ENCODE results near the gene STUM. TPM values are rescaled to one million over a fixed set of nuclear protein-coding genes. Genes with fewer than 3 reads are reported as not detected.
"Not testable (repeated sequence)": the region's sequence is repeated elsewhere in the genome, so short reads cannot be mapped to it uniquely, and the experiment has no call there.

Gene STUM
- polyA plus RNA-seq, 4 donors: 0.70 to 2.3 (median 1.4) TPM

DNA sequence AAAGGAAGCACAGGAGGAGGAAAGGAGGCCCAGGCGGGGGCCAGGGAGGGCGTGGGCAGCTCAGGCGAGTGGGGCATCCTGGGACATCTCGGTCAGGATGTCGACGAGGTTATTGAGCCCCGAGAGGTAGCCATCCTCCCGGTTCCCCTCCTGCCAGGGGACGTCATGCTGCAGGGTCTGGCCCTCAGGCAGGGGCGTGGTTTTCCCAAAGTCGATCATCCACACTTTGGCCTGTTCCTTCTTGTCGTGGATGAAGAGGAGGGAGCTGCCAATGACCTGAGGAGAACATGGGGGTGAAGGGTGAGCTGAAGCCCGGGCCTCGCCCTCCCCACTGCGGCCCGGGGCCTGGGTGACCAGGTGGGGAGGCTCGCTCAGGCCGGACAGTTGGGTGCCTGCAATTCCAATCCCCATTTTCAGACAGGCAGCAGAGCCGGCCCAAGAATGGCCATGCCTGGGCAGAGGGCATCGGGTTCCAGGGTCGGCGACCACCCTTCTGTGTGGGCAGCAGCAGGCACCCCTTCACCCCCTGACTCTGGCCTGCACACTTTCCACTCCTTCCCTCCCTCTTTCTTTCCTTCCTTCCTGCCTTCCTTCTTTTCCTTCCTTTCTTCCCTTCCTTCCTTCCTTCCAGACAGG is 86.2 kb downstream of the STUM start:
- no peak for DNase-seq (ENCODE audit: low read depth in 4 of 4, low spot score in 3 of 4)

DNA sequence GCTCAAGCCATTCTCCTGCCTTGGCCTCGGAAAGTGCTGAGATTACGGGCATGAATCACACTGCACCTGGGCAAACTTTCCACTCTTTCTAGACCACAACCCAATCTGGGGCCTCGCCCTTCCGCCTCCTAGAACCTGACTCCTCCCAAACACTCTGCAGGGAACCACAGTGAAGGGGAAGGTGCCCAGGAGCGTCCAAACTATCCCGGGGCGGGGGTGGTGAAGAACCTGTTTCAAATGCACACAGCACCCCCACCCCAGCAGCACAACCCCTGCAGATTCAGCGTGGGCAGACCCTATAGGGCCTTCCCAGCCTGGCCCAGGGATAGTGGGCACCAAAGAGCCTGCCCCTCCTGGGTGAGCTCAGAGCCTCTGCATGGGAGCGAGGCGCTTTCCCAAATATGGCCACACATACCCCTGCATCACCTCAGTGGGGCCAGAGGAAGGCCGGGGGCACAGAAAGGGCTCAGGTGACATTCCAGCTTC is 86.9 kb downstream of the STUM start:
- DNase-seq (ENCODE audit: low read depth in 4 of 4, low spot score in 3 of 4): no peak

DNA sequence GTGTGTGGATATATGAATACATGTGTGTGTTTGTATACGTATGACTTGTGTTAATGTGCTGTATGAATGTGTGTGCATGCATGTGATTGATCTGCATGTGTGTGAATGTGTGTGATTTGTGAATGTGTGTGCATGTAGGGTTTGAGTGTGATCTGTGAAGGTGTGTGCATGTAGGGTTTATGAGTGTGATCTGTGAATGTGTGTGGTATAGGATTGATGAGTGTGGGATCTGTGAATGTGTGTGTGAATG is 88.2 kb downstream of the STUM start:
- no peak for DNase-seq (ENCODE audit: low read depth in 4 of 4, low spot score in 3 of 4)

DNA sequence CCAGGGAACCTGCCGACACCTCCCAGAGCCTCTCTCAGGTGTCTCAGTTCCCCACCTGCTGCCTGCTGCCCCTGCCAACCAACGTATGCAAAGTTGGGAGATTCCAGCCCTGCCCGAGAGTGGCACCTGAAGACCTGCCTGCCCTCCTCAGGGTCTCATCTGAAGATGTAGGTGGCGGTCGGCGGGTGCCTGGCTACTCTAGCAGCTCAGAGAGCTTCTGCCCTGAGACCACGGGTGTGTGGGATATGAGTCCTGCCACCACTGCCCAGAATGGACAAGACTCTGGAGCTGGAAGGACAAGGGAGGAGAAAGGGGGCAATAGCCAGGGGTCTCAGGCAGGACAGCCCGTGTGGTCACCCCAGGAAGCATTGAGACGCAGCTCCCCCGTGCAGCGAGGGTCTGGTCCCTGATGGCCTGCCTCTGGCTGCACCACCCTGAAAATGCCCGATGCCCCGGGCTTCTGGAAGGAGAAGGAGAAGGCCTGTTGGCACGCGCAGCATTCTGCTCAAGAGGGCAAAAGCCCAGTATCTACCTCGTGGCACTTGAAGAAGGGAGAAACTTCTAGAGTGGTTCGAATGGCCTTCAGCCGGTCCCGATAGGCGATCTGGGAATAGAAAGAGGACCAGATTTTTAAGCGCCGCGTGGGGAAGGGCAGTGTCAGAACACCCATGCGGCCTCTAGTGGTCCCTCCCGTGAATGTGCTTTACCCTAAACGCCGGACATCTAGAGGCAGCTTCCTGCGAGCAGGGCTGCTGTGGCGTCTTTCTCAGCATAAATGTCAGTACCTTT is 88.8 kb downstream of the STUM start:
- DNase-seq (ENCODE audit: low read depth in 4 of 4, low spot score in 3 of 4): no peak

DNA sequence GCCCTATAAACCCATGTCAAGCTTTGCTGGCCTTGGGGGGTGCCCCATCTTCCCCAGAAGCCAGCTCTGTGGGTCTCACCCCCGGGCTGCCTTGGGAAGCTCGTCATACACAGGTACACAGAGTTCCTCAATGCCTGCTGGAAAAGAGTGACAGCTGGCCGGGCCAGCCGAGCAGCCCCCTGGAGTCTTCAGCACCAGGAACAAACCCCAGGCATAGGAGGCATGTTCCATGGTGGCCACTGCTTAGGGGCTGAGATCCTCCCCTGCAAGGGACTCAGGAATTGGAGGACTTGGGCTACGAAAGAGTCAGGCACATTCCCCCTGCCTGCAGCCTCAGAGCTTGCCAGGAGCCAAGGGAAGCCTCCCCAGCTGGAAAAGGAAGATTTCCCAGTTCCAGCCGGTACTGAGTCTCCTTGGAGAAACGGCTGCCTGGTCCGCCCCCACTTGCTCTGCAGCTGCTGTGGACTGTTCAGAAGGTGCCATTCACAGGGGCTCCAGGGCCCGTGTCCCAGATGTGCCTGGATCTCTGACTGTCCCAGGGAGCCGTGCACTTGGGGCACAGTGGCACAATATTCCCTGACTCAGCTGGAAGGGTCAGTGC is 89.5 kb downstream of the STUM start:
- DNase-seq (ENCODE audit: low read depth in 4 of 4, low spot score in 3 of 4): no peak

DNA sequence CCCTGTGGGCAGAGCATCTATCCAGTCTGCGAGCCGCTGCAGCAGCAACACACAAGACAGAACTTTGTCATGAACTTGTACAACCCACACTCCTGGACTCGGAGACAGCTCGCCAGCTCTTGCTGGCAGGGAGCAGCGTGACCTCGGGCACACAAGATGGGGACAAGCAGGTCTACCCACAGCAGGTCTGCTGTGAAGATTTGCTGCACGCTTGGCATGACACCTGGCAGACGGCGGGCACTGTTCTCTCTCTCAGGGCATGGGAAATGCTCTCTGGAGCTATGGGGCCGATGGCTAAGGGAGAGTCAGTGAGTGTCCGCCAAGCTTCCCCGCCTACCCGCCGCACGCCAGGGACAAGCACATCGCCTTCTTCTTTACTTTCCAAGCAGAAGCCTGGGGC is 90.0 kb downstream of the STUM start:
- no peak for DNase-seq (ENCODE audit: low read depth in 4 of 4, low spot score in 3 of 4)

DNA sequence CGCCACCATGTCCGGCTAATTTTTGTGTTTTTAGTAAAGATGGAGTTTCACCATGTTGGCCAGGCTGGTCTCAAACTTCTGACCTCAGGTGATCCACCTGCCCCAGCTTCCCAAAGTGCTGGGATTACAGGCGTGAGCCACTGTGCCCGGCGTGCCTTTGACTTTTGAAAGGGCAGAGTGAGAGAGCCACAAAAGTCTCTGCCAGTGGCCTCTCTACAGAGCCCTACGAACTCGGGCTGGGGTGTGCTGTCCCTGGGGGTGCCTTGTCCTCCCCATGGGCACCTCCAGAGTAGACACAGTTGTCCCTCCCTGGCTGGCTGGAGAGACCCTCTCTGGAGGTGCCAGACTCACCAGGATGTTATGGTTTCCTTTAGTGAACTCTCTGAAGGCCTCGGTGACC is 90.6 kb downstream of the STUM start:
- DNase-seq (ENCODE audit: low read depth in 4 of 4, low spot score in 3 of 4): not testable (repeated sequence)

DNA sequence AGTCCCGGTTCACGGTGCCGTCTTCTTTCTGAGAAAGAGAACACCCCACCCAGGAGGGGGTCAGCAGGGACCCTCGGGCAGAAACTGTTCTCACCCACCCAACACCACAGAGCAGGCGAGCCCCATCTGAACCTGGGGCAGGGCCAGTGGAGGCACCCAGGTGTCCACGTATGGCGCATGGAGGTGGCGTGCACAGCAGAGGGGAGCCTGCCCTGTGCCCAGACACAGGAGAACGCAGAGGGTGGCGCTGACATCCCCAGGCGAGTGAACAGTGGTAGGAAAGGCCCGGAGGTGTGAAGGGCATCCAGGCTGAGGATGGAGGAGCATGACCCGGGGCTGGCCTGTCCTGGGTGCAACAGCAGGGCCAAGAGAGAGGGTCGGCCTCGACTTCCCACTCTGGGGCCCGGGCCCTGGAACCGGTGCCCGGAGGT is 91.1 kb downstream of the STUM start:
- no peak for DNase-seq (ENCODE audit: low read depth in 4 of 4, low spot score in 3 of 4)

DNA sequence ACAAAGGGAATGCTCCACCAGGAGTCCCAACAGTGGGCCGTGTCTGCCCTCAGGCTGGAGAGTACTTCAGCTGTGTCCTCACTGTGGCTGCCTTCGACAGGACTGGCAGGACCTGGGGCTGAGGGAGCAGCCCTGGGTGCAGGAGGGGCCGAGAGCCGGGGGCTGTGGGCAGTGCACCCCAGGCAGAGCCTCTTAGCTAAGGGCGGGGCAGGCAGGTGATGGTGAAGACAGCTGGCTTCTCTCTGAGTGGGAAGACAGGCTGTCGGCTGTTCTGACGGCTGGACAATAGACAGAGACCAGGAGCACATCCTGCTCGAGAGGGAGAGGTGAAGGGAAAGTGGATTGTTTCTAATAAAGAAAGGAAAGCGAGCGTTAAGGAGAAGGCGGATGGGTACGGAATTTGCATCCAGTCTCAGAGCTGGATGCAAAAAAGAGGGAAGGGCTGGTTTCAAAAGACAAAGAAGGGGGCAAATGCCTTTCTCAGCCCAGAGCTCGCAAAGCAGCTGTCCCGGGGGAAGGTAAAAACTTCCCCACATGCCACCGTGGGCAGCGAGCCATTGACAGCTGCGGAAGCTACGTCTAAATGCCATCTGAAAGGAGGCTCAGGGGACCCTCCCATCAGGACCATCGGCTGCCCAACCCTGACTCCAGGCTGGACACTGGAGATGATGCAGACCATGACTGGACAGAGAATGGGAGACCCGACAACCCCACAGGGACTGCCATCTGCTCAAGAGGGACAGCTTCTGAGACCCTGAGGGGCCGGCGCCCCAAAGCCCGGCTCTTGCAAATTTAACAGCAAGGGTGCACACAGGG is 92.0 kb downstream of the STUM start:
- DNase-seq (ENCODE audit: low read depth in 4 of 4, low spot score in 3 of 4): no peak

DNA sequence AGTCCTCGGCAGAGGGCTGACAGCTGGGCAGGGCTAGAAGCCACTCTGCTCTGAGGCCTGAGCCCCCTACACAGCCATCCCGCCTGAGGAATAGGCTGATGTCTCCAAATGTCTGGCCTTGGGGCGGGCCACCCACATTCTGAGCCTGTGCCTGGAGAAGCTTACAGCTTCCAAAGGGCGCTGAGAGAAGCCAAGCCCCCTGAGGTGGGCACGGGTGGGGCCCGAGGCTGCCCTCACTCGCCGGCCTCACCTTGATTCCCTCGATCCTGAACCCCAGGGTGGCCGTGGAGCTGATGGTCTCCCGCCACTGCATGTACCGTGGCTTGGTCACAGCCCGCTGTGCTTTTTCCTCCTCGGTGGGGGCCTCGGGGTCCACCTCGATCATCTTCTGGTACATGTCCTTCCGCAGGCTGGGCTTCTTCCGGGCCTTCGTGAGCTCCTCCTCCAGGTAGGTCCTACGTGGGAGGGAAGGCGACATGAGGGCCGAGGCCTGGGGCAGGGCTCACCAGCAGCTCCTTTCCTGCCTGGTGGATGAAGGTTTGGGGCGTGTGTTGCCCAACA is 93.2 kb downstream of the STUM start:
- DNase-seq (ENCODE audit: low read depth in 4 of 4, low spot score in 3 of 4): no peak

DNA sequence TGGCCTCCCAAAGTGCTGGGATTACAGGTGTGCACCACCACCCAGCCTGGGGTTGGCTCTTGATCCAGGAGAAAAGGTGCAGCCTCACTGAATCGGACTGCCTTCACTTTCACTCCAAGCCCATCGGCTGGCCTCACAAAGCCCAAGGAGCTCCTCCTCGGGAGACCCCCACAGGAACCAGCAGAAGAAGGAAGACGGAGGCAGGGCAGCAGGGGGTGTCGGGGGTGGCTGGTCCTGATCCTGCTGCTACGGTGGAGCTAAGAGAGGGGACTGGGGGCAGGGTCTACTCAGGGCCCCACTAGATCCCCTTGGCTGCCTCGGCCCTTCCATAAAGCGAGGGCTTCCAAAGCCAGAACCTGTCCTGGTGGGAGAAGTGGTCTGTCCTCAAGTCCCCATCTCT is 93.9 kb downstream of the STUM start:
- no peak for DNase-seq (ENCODE audit: low read depth in 4 of 4, low spot score in 3 of 4)

DNA sequence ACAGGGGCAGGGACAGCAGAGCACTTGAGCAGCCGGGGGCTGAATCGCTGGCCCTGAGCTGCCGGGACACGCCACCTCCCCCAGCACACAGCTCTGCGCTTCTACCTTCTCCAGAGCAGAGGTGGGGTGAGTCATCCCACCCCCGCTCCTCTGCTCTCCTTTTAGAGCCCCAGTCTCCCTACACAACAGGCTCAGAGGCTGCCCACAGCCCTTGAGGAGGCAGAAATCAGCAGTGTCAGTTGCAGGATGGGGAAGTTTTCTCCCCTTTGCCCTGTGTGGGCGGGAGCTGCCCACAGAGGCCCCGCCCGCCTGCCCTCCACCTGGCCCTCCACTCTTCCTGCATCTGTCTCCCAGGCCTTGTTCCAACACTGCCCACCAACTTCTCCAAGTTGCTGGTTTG is 94.6 kb downstream of the STUM start:
- no peak for DNase-seq (ENCODE audit: low read depth in 4 of 4, low spot score in 3 of 4)

DNA sequence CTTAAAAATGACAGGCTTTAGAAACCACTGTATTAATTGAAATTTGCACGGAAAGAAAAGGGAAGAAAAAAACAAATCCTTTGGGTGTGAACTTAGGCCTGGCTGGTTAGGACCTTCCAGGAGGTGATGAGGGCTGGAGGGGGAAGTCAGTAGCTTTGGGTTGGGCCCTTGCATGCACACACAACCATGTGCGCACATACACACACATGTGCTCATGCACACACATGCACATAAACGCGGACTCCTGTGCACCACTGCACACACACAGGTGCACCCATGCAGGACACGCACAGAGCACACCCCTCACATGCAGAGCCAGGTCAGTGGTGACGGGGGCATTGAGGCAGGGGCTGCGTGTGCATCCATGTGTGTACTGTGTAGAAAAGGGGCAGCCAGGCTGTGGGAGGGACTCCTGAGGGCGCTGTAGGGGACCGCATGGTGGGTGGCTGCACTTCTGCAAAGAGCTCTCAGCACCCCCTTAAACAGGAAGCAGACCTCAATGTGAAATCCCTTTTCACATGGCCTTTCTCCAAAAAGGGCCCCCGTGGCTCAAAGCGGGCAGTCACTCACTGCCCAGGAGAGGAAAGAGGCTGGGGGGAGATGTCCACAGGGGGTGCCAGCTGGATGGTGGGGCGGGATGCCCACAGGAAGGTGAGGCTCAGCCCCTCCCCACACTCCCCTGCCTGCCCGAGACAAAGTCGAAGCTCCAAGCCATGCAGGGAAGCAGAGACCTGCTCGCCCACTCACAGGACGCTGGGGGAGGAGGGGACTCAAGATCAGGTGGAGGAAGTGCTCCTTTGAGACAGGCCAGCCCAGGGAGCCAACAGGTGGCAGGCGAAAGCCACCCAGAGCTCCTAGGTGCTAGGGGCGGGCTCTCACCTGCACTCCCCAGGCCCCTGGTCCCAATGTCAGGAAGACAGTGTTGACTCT is 95.3 kb downstream of the STUM start:
- no peak for DNase-seq (ENCODE audit: low read depth in 4 of 4, low spot score in 3 of 4)

DNA sequence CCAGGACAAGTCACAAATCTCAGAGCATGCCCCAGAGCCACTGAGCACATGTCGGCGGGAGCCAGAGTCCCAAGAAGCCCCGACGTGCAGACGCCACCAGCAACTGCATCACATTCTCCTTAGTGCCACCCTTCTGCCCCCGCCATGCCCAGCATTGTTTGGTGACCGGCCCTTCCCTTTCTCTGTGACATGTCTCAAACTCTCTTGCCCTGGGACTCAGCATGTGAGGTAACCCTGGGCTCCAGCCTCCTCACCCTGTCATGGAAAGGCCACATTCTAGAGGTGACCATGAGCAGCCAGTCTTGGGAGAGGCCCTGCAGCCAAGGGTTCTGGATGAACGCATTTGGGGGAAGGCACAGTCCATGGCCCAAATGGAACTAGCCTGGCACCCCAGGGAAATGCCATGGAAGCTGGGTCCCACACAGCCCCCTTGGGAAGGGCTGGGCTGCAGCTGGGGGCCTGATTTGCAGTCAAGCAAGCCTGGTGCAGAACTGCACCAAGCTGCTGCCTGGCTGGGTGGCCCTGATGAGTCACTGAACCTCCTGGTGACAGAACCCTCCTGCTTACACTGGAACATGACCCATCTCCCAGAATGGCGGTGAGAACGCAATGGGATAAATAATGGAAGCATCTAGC is 96.1 kb downstream of the STUM start:
- DNase-seq (ENCODE audit: low read depth in 4 of 4, low spot score in 3 of 4): no peak

DNA sequence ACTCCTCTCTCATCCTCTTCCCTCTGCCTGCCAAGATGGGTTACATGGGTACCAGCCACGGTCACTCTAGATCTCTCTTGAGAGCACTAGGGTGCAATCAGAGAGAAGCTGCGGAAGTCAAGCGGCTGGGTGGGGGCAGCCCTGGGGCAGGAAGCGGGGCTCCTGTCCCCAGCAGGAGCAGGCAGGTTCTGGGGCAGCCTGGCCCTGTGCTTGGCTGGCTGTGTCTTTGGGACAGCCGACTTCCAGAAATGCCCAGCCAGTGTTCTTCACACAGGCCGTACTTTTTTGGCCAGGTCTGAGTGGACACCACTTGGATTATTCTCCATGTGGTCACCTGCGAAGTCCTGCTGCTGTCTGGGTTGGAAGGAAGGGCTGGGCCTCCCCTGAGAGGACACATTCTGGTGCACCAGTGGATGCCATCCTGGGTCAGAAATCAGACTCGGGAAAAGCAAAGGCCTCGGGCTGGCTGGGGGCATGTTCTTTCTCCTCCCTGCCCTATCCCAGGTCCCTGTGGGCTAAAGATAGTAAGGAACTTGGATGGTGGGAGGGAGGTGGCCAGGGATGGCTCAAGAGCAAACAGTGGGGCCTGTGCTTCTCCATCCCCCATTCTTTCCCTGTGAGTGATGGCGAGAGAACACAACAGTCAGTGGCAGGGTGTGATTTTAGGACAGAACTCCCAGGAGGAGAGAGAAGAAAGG is 96.9 kb downstream of the STUM start:
- no peak for DNase-seq (ENCODE audit: low read depth in 4 of 4, low spot score in 3 of 4)

DNA sequence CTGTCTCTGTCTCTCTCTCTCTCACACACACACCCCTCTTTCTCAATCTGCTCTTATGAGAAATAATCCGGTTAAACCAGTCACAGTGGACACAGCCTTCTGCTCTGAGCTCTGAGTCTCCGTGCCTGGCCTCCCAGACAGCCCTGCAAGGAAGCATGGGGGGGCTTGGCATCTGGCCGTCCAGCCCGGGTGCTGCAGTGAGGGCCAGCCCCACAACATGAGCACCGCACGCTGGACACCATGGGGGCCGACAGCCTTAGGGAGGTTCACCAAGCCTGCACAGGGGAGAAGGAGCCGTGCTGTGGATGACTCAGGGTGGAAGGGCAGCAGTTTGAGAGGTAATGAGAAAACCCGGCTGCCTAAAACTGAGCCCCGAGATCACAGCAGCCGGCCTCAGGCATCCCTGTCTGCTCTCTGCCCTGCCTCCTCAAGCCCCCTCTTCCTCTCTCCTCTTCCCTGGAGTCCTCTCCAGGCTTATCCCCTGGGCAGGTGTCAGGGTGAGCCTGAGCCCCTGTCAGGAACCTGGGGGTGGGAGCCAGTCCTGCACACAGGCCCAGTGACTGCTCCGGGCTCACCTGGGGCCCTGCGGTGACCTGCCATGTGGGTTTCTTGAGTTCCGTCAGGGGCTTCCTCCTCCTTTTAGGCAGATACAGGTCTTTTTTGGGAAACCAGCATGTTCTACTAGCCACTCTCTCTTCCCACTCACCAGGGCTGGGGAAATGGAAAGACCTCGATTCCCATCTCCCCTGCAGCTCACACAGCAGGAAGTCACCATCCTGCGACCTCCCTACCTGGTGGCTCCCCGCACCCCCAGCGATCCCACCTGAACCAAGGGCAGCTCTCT is 97.7 kb downstream of the STUM start:
- DNase-seq (ENCODE audit: low read depth in 4 of 4, low spot score in 3 of 4): no peak

DNA sequence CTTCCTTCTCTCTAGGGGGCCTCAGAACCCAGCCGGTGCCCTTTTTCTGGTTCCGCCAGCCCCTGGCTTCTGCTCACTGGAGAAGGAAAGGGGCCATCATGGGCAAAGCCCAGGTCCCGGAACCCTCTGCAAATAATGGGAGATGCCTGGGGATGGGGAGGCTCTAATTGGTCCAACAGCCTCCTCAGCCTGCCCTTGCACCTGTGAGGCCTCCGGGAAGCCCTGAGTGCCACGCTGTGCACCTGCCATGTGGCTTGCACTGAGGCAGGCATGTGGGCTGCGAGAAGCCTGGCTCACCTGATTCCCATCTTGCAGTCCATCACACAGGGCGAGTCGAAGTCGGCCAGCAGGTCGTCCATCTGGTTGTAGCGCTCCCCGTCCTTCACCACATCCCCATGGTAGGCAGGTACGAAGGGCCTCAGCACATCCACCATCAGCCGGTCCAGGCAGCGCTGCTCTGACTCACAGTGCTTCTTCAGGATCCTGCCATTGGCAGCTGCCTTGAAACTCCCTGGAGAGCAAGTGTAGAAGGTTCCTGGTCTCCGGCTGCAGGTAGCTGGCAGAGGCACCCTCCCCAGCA is 98.4 kb downstream of the STUM start:
- no peak for DNase-seq (ENCODE audit: low read depth in 4 of 4, low spot score in 3 of 4)

DNA sequence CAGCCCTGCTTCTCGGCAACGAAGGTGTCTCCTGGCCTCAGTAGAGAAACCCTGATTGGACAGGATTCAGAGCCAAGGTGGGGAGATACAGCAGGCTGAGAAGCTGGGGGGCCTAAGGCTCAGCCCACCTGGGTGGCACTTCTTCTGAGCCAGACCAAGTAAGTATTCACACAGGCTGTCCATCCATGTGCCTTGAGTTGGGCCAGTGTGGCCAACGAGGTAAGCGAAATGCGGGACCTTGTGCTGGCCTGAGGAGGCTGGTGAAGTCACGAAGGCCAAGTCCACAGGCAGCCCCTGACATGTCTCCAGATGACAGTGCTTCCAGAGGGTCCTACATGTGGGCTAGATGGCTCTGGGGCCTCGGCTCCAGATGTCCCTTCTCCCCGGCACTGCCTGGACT is 99.2 kb downstream of the STUM start:
- DNase-seq (ENCODE audit: low read depth in 4 of 4, low spot score in 3 of 4): no peak
